AG20443 (cell line): ENCODE measurements around the gene FCER1G.
"Not testable (repeated sequence)": the region's sequence is repeated elsewhere in the genome, so short reads cannot be mapped to it uniquely, and the experiment has no call there.

Experiments
- DNase-seq: peaks from one replicate; pipeline ENCODE4 v3.0.0; 2012; ENCODE audit warnings: low spot score, mixed read lengths

The FCER1G gene

GRCh38 chr1:161233102-161233501 is 18.0 kb downstream of the FCER1G start:
- no peak for DNase-seq

DNA sequence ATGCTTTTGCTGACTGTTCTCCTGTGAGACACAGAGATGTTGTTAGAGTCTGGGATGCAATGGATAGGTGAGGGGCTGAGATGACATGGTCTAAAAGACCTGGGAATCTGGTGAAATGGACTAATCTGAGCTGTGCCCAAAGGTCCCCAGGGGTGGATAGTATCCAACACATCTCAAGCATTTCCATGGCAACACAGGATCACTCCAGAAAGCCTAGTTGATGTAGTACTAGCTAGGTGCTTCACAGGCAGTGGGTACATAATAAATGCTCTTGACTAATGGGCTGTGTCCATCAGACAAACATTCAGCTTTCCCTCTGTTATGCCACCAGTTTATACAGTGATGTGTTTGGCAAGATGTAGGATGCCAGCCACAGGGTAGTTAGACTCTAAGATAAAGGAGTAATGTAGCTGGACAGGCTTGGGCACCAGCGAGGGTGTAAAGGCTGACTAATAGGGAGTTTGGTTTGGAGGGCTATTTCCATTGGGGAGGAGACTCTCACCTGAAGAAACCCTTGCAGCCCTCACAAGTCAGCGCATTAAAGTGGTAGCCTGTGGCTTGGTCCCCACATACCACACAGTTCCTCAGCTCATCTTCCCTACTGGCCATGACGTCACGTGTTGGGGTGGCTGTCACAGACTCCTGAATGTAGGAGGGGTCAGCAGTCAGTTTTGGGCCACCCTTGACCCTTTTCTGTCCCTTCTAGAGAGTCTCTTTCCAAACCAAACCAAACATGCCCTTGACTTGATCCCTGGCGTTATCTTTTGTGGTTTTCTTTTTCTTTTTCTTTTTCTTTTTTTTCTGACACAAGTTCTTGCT is 21.1 kb downstream of the FCER1G start:
- no peak for DNase-seq

DNA sequence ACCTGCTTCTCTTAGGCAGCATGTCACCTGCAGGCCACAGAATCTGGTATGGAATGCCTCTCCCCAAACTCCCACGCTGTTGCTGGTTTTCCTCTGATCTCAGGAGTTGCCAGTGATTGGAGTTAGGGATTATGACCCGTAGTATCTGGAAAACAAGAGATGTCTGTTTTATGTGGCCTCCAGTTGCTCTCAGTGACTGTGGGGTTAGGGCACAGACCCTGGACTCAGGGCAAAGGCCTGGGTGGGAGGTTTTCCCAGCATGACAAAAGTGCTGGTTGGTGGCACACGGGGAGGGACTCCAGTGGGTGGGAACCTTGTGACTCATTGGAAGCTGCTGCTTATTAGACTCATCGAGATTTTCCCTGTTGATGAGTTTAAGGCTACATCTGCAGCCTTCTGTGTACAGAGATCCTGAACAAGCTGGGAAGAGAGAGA is 23.0 kb downstream of the FCER1G start, which contains the start of gene NR1I3:
Gene NR1I3, minus strand, starts transcription at position 165 of the 435 bp plus-strand sequence. CDS start 1,638 bp downstream, outside the sequence.
- peak; percentile 58 for DNase-seq

- DNase-seq = no peak
These were observed 26.6 kb downstream of the FCER1G start for GRCh38 chr1:161241682-161242081.

- DNase-seq = no peak
These were observed 27.2 kb downstream of the FCER1G start for GRCh38 chr1:161242313-161242712.

GRCh38 chr1:161244888-161245287 is 29.8 kb downstream of the FCER1G start:
- DNase-seq = no peak

- DNase-seq = not testable (repeated sequence)
These were observed 35.0 kb downstream of the FCER1G start for GRCh38 chr1:161250100-161250499.

DNA sequence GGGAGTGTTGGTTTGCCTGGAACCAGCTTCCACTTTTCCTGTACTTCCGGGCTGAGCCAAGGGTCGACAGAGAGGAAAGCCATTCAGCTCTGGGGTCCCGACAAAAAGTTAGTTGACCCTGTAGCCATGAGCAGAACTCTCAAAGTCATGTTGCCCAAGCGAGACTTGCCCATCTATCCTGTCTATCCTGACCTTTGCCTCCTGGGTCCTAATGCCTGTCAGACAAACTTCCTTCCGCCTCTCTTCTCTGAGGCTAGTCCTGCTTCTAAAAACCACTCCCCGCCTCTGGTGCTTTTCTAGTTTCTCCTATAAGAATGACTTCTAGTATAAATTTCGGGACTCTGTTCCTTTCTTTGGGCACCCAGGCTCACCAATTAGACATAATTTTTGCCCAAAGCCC is 35.7 kb downstream of the FCER1G start:
- no peak for DNase-seq

GRCh38 chr1:161251579-161251978 is 36.5 kb downstream of the FCER1G start:
- no peak for DNase-seq

DNA sequence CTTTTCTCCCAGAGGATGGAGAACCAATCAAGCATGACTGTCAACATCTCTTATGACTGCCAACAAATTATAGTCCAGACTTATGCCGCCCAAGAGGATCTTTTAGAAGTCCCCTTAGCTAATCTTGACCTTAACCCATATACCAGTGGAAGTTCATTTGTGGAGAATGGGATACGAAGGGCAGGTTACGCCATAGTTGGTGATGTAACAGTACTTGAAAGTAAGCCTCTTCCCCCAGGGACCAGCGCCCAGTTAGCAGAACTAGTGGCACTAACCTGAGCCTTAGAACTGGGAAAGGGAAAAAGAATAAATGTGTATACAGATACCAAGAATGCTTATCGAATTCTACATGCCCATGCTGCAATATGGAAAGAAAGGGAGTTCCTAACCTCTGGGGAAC is 40.2 kb downstream of the FCER1G start:
- DNase-seq = not testable (repeated sequence)

DNA sequence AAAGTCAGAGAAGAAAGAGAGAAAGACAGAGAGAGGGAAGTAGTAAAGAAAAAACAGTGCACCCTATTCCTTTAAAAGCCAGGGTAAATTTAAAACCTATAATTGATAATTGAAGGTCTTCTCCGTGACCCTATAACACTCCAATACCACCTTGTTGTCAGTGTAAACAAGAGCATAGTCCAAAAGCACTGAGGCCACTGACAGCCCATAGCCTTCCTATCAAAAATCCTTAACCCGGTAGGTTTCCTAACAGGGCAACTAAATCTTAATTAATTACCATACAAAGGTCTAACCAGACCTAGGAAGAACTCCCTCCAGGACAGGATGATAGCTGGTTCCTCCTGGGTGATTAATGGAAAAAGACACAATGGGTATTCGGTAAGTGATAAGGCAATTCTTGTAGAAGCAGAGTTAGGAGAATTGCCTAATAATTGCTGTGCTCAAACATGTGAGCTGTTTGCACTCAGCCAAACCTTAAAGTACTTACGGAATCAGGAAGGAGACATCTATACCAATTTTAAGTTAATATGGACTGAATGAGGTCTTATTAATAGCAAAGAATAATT is 40.9 kb downstream of the FCER1G start:
- DNase-seq = not testable (repeated sequence)

- DNase-seq = not testable (repeated sequence)
These were observed 42.0 kb downstream of the FCER1G start for GRCh38 chr1:161257109-161257508.

DNA sequence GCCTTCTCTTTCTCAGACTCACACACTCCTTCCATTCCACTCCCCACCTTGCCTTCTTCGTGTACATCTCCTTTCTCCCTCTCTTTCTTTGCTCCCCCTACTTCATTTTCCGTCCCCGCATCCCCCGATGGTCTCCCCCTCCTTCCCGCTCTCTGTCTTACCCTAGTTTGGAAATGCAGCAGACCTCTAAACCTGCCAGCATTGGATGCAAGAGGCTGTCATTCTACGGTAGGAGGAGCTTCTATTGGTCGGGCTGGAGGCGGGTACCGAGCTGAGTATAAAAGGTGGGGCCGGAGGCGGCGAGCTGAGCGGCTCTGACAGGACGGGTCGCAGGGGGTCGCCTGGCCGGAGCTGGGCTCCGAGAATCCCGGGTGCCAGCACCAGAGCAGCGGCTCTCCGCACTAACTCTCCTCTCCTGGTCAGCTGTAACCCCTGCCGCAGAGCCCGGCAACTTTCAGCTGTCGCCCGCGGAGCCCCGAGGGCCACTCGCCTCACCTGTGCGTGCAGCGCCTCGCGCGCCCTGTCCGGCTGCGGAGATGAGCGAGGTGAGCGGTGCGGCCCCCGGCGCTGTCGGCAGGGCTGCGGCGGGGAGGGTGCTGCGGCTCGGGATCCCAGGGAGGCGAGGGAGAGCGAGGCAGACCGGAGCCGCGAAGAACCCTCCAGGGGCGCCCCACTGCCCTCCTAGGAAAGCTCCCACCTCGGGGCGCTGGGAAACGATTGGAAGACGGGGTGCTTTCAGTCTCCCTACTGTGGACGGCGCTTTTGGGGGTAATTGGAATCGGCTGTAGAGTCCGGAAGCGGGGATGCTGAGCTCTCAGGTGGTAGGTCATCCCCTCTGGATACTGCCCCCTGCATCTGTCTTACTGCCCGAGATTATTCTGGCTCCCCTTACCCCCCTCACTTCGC is 43.6 kb downstream of the FCER1G start, which contains the start of gene PCP4L1:
Gene PCP4L1, plus strand, starts transcription at position 307 of the 906 bp plus-strand sequence. Its CDS starts 230 bp downstream, at position 537.
- DNase-seq = peak; percentile 75

- DNase-seq = no peak
These were observed 44.2 kb downstream of the FCER1G start for GRCh38 chr1:161259345-161259702.

- DNase-seq = no peak
These were observed 44.7 kb downstream of the FCER1G start for GRCh38 chr1:161259765-161260164.

GRCh38 chr1:161260376-161261260 is 45.5 kb downstream of the FCER1G start:
- DNase-seq = no peak

DNA sequence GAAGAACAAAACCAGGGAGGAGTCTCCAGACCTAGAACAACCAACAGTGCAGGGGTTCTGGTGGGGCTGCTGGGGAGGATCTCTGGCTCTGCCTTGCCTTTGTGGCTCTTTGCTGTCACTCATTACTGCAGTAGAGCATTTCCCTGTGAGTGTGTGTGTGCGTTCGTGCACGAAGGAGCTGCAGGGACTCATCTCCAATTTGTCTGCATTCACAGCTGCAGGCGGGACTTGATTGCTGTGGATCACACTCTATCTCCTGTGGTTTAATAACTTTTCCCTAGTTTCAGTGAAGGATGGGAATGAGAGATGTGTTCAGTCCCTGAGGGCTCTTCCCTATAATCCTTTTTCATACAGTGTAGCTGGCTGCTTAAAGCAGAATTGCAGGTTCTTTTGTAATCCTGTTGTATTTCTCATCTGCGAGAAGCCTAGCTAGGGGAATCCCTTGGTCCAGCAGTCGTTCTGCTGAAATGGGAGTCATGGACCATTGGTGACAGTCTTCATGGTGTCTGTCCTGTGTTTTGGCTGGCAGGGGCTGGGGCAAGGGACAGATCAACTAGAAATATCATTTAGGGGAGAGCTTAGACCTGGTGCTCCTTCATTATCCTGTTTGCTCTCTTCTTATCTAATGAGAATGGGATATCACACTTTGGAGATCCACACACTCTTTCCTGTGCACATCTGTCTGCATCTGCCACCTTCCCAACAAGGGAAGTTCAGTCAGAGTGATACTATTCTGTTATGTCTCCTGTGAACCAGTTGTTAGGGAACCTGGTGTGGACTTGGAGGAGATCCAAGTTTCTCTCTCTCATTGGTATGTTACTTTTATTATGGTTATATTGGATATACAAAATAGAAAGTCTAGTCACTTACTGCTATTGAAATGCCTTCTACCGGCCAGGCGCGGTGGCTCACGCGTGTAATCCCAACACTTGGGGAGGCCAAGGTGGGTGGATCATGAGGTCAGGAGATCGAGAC is 46.5 kb downstream of the FCER1G start:
- no peak for DNase-seq

DNA sequence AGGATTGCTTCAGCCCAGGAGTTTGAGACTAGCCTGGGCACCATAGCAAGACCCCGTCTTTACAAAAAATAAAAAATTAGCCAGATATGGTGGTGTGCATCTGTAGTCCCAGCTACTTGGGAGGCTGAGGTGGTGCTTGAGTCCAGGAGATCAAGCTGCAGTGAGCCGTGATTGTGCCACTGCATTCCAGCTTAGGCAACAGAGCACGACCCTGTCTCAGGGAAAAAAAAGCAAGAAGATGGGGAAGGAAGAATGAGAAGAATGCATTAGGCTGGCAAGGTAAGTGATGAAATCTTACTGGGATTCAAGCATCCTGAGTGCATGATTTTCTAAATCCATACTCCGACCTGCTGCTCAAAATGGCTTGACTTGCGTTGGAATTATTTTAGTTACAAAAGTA is 50.2 kb downstream of the FCER1G start:
- DNase-seq = no peak

DNA sequence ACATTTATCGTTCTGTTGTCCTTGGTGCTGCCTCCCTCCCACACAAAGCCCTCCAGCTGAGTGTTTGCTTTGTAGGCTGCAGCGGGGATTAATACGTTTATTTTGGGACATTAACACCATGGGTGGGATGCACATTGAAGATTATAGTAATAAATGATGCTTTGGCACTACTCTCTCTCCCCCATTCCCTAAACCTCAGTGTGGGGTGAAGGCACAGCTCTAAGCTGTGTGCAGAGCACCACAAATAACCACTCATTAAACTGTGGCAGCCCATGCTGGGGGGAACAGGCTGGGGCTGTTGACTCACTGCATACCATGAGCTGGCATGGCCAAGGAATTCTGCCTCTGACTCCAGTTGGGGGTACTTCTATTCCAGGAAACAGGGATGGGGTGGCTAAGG is 51.1 kb downstream of the FCER1G start:
- DNase-seq = peak; percentile 30

- no peak for DNase-seq
These were observed 51.7 kb downstream of the FCER1G start for GRCh38 chr1:161266836-161267235.
